BJ (cell line): Measurements from ENCODE around the gene THAP6. TPM values are rescaled to one million over a fixed set of nuclear protein-coding genes. Genes with fewer than 3 reads are reported as not detected.

Experiments used
- CTCF ChIA-PET: fragments of 350-600 bp; formaldehyde crosslinking; extraction: SDS; loops from one replicate; lab custom pipeline; 2021; ENCODE audit warnings: antibody characterized with exemption, inconsistent platforms; lab: Yijun Ruan, JAX
- POLR2A ChIA-PET: fragments of 300-600 bp; sonication (Branson Sonifier 250); formaldehyde crosslinking; extraction: SDS; loops from one replicate; lab custom pipeline; 2021; ENCODE audit warnings: antibody characterized with exemption; lab: Charles Lee
- DNase-seq: peaks from one replicate; pipeline ENCODE4 v3.0.0-alpha.2; 2011; ENCODE audit warnings: low read depth
- H3K27me3 ChIP-seq: 2 replicates; pipeline ENCODE4 v1.6.0; 2011; ENCODE audit warnings: low read length; ENCODE audit not compliant: control insufficient read depth, insufficient read depth
- H3K36me3 ChIP-seq: 2 replicates; pipeline ENCODE4 v1.5.1; 2011; ENCODE audit warnings: low read length; ENCODE audit not compliant: control insufficient read depth, insufficient read depth
- H3K4me3 ChIP-seq: 2 replicates; pipeline ENCODE4 v1.5.1; 2011; ENCODE audit warnings: low read depth, mild to moderate bottlenecking, control low read depth, low read length
- polyA minus RNA-seq: library from RNA; depleted of rRNA, polyadenylated mRNA; stranded (reverse); fragments of >200 nt; gene quantifications from 2 replicates; pipeline ENCODE4 v1.2.3, GENCODE V29; 2011; rRNA and poly(A)+ RNA removed
- polyA plus RNA-seq: library from polyadenylated mRNA; depleted of rRNA; stranded (reverse); fragments of >200 nt; gene quantifications from 2 replicates; pipeline ENCODE4 v1.2.3, GENCODE V29; 2011; rRNA removed
- TF ChIP-seq, protein P1 (sequence below): IDR thresholded peaks from 2 replicates; pipeline ENCODE4 v1.5.1; 2011; ENCODE audit warnings: low read depth, mild to moderate bottlenecking, control low read depth, inconsistent platforms, low read length, moderate library complexity; ENCODE audit not compliant: insufficient read depth

The THAP6 gene, protein sequence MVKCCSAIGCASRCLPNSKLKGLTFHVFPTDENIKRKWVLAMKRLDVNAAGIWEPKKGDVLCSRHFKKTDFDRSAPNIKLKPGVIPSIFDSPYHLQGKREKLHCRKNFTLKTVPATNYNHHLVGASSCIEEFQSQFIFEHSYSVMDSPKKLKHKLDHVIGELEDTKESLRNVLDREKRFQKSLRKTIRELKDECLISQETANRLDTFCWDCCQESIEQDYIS
- 7.3 and 12.4 TPM in 2 replicates for polyA plus RNA-seq
- polyA minus RNA-seq: 6.2 and 7.1 TPM in 2 replicates

DNA sequence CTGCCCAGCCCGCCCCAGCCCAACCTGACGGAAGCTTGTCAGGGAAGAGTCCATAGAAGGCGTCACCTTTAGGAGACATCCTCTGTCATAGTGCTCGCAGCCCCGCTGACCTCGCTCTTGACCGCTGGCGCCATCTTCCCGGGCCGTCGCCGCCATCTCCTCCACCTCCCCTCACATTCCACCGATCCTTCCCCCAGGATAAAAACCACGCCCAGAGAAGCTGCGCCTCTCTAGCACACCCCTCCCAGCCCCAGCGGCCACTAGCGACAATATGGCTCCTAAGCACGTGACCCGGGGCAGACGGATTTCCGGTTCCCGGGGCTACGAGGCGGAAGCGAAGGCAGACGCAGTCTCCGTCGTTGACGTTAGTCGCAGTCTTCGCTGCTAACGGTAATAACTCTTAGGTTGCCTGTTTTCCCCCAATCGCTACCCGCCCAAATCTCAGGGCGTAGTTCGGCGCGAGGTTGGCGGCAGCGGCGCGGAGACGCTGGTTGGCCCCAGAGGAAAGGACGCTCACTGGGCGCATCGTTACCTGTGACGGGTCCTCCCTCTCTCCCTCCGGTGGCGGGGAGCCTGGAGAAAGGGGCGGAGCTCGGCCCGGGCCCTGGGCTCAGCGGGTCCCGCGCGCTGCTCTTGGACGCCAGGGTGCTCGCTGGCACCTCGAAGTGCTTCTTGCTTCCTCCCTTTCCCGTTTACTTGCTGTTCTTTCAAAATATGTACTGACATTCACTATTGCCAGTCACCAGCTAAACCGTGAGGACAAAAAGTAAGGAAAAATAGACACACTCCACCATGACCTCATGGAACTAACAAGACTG, at the start of gene THAP6, which contains the start of gene RCHY1:
THAP6 (plus strand) TSS at position 343 of the 818 bp plus-strand sequence. CDS start 980 bp downstream, outside the sequence.
RCHY1 (minus strand) TSS at position 273 of the 818 bp plus-strand sequence; CDS start at position 156, 117 bp downstream.
- ChIA-PET POLR2A (interaction anchor here (0.5 to 0.7 kb wide), 3 partner anchors 19 to 826 kb away, joined by 3 to 4 read pairs (median 3); partner anchors contain the start of gene USO1), CTCF (interaction anchor here (0.7 to 1.6 kb wide), 5 partner anchors 15 to 334 kb away, joined by 3 to 4 read pairs (median 3); no protein-coding TSS in a partner anchor)
- Histone ChIP-seq H3K4me3 (peak within 1 kb of the TSS; percentile 70), H3K36me3 (peaks cover 1% of the 10 kb centered on the region; the same call in 1 of the 2 replicates), H3K27me3 (no peaks in the 10 kb centered on the region)
- TF ChIP-seq, protein P1, sequence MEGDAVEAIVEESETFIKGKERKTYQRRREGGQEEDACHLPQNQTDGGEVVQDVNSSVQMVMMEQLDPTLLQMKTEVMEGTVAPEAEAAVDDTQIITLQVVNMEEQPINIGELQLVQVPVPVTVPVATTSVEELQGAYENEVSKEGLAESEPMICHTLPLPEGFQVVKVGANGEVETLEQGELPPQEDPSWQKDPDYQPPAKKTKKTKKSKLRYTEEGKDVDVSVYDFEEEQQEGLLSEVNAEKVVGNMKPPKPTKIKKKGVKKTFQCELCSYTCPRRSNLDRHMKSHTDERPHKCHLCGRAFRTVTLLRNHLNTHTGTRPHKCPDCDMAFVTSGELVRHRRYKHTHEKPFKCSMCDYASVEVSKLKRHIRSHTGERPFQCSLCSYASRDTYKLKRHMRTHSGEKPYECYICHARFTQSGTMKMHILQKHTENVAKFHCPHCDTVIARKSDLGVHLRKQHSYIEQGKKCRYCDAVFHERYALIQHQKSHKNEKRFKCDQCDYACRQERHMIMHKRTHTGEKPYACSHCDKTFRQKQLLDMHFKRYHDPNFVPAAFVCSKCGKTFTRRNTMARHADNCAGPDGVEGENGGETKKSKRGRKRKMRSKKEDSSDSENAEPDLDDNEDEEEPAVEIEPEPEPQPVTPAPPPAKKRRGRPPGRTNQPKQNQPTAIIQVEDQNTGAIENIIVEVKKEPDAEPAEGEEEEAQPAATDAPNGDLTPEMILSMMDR: no peak
- peak; percentile 76 for DNase-seq

DNA sequence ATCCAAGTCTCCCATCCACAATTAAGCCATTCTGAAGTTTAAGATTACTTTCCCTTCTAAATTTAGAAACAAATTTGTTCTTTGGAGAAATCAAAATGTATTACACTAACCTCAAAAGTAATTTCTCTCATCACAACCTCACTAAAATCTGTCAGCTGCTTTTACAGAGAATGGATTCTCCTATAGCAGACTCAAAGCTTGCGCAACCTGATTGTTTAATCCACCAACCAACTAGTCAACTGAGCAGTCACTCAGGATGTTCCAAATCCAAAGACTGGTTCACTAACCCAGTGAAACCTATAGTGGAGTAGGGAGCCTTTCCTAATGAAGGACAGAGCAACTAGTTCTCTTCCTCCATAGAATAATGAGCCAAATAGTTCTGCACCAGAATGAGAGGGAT, 44.4 kb upstream of the THAP6 start:
- DNase-seq: no peak
- ChIA-PET CTCF (no interaction called here), POLR2A (no interaction called here)
- Histone ChIP-seq H3K4me3 (no peak overlapping the region), H3K36me3 (no peaks in the 10 kb centered on the region), H3K27me3 (no peaks in the 10 kb centered on the region)
- TF ChIP-seq, protein P1: no peak

DNA sequence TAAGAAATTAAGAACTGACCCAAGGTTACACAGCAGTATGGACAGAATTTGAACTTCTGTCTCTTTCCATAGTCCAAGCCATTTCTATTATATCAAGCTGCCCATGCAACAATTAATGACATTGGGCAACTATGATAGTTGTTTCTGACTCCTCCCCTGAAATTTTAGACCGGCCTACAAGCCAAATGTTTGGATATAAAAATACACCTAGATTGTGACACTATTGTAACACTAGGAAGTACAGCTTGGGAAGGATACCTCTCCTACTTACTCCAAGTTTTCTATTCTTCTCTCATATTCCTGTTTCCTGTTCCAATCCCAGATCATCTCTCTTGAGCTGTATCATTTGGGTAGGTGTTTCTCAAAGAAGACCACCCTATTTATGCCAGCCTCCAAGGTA, 43.5 kb upstream of the THAP6 start:
- POLR2A ChIA-PET: no interaction called here
- Histone ChIP-seq H3K36me3 (no peaks in the 10 kb centered on the region), H3K4me3 (no peak overlapping the region), H3K27me3 (no peaks in the 10 kb centered on the region)
- TF ChIP-seq, protein P1: no peak
- CTCF ChIA-PET: no interaction called here
- no peak for DNase-seq

DNA sequence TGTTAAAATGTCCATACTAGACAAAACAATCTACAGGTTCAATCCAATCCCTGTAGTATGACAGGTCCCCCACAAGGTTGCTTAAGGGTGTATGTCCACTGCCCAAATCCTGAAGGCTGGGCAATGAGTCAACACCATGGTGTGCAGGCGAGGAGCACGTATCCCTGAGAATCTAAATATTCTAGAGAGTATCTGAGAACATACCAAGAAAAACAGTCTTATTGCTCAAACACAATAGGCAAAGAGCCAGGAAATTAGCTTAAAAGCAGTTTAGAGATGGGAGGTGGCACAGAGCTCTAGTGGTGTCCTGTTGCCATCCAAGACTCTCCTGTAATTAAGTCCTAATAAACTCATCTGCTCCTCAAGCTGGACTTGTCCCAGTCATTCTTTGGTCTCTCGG, 37.1 kb upstream of the THAP6 start:
- no peaks in the 10 kb centered on the region for H3K27me3 ChIP-seq
- no peak overlapping the region for H3K4me3 ChIP-seq
- ChIA-PET POLR2A (no interaction called here), CTCF (no interaction called here)
- TF ChIP-seq, protein P1: no peak
- H3K36me3 ChIP-seq: no peaks in the 10 kb centered on the region
- DNase-seq: no peak

DNA sequence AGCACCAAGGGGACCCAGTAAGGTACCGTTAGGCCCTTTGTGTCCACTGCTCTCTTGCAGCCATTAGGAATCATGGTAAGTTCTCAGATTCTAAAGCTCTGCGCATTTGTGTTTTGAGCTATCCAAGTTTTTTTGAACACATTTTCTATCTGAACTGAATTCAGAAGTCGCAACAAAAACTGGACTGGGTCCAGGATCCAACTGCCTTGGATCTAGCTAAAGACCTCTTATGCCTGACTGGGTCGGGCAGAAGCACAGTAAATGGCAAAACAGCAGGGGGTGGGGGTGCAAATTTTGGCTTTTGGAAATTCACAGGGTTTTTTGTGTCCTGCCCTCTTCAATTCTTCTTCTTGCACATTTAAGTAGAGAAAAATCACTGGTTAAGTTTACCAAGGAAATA, 30.1 kb upstream of the THAP6 start:
- TF ChIP-seq, protein P1: no peak
- peaks cover 2% of the 10 kb centered on the region for H3K36me3 ChIP-seq
- no peak for DNase-seq
- no peak overlapping the region for H3K4me3 ChIP-seq
- ChIA-PET CTCF (no interaction called here), POLR2A (no interaction called here)
- no peaks in the 10 kb centered on the region for H3K27me3 ChIP-seq
